Stimulated activated CD4-positive, alpha-beta T cell treated with anti-CD3 and anti-CD28 coated beads, TNF-alpha, amount 100 ng/mL, for 24 hours (primary cell): ENCODE measurements around the gene MIPOL1.
A peak's percentile ranks its signal among the peaks of the same experiment; 100 is the strongest.

Source experiments
- DNase-seq, 3 experiments: peaks; one replicate each; pipeline ENCODE4 v3.0.0-alpha.2; 2020; ENCODE audit warnings: low read depth in 3 of 3

Gene MIPOL1

DNA sequence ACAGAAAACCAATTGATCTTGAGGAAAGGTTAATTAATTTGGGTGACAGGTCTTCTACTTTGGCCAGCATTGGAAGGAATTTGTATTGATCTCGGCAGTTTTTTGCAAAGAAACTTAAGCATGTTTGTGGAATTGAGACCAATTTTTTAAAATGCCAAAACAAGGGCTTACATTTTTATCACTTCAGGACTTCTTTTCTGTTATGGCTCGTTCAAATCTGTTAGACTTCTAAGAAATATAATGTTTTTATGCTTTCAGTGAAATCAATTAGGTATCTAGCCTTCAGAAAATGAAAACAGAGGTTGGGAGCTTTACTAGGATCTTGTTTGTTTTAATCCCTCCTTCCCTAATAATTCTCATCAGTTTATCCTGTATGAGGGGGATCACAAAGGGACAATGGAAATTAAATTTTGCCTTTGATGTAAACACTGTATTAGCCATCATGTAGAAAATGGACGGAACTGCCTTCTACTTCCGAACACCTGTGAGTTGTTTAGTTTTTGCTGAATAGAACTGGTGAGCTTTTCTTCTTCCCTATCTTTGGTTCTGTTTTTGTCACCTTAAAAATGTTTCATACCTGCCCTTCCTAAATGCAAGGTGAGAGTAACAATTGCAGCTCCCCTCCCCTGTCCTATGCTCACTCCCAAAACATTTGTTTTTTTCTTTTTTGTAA is 389.5 kb downstream of the MIPOL1 start:
- DNase-seq = no peak

DNA sequence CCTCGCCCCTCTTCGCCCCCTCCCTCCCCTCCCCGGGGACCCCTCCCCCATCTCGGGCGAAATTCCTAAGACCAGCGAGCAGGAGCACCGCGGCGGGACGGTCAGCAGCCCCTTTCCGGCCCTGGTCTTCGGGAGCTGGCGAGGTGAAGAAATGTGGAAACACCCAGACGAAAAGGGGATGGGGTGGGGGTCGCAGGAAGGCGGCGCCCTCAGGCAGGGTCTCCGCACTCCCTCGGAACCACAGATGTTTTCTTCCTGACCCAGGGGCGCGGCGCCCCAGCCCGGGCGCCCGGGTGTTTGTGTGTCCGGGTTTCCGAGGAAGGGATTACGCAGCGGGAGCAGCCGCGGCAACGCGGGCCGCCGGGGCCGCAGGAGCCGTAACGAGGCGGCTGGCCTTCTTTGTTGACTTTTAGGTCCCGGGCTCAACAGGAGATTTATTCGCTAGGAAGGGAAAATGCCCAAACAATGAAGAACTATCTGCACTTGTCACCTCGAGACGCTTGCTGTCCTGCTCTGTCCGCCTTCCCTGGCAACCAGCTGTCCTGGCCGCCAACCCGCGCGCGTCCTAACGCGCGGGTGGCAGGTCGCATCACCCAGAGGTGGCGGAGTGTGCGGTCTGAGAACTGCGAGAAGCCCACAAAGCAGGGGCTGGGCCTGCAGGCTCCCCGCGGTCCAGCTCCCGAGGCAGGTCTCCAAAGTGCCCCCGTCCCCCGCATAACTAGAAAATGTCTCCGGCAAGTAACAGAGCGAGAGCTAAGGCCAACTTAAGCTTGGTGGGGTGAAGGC is 390.3 kb downstream of the MIPOL1 start:
- no peak for DNase-seq

DNA sequence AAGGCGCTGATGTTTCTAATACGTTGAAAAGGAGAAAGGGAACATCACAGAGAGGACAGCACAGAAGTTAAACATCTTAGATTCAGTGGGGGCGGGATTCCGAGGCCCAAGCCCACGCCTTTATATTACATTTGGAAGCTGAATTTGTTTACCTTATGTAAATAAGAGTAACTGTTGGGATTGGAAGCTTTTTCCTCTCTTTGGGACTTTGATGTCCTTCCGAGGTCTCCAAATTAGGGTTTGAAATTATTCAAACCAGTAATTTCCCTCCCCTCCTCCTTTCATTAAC is 390.9 kb downstream of the MIPOL1 start:
- no peak for DNase-seq

DNA sequence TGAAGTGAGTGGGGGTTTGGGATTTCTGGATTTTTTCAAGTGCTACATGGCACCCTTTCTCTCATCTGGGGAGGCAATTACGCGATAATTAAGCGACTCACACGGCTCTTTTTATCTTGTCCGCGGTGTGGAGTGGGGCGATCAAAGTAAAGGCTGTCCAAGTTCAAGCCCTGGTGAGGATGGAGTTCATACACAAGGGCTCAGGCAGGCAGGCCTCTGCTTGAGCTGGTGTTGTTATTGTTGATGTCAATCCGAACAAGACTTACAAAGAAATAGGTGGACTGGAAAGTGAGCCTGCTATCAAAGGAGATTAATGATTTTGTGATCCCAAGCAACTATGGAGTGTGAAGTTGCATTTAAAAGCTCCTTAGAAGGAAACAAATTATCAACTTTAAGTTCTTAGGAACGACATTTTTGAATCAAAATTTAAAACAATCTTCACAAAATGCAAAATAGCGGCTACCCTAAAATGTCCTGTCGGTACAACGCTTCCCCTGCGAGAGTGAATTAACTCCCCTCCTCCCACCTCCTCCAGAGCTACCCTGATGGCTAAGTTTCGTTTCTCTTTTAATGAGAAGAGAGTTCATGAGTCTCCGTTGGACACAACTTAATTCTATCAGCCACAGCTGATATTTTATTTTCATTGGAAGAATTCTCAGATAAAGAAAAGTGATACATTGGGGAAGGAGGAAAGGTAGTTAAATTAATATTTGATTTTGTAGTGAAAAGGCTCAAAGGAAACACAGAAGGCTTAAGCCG is 391.4 kb downstream of the MIPOL1 start:
- no peak for DNase-seq

DNA sequence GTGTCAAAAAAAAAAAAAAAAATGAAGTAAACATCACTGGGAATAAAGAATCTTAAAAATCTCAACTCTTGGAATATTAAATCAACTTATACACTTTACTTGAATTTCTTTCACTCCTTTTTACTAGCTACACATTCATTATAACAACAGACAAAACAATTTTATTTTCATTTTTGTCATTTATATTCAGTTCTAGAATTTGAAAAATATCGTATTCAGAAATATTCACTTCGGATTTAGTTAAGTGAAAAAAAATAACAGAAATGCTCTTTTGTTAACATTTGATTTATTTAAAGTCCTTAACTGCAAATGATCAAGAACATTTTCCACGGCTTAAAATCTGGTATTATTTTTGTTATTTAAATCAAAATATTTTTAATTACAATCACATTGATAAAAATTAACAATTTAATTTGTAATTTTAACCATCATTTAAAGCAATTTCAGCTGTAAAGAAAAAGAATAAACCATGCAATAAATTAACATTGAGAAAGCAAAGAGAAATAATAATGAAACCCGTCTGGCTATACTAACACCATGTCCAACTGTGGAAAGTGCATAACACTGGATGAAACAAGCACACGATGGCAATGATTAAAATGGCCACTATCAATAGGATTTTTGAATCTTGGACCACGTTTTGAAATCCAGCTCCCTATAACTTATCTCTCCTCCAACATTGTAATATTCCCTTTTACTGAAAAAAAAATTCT is 392.1 kb downstream of the MIPOL1 start:
- no peak for DNase-seq

DNA sequence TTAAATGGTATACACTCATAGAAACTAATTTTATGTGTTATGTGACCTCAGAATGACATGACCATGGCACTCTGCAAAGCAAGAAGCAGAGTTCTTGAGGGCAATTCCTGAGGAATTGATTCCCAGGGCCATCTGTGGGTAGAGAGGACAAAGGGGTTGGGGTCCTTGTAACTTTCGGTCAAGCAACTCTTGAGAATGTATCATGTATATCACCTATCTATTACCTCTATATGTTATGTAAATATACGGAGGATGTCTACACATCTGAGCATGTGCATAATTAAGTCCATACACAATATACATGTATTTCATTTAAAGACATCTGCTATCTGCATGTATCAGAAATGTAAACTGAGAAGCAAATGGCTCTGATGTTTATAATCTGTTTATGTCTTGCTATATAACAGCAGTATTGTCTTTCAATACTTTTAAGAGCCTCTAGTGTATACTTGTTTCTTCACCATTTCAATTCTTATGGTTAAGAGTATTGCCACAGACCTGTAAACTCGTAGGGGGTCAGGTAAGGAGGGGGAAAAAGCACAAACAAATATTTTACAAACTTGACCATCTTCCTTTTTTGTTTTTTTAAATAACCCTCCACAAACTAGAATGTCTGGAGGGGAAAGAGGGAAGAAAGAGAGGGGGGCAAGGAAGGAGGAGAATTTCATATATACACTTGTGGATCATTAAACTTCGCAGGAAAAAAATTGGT is 392.8 kb downstream of the MIPOL1 start:
- no peak for DNase-seq

DNA sequence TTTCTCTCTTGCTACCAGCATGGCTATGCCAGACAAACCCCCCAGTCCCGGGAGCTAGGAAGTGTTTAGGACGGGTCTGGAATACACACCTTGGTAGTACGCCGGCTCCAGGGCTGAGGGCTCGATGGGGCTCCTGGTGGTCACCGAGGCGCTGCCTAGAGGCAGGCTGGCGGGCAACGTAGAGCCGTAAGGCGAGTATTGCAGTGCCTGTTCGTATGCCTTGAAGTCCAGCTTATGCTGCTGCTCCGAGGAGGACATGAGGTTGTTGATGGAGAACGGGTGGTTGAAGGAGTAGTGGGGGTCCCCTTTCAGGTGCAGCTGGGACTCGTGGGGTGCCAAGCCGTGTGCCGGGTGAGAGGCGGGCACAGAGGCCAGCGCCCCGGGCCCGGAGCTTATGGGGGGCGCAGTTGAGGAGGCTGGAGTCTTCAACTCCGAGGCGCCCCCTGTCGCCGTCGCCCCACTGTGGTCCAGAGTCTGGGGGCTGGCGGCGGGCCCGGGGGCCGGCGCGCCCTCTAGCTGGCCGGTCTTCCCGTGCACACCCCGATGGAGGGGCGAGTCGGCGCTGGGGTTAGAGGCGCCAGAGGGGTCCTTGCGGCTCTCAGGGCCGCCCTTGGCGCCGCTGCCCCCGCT is 393.7 kb downstream of the MIPOL1 start:
- no peak for DNase-seq

DNA sequence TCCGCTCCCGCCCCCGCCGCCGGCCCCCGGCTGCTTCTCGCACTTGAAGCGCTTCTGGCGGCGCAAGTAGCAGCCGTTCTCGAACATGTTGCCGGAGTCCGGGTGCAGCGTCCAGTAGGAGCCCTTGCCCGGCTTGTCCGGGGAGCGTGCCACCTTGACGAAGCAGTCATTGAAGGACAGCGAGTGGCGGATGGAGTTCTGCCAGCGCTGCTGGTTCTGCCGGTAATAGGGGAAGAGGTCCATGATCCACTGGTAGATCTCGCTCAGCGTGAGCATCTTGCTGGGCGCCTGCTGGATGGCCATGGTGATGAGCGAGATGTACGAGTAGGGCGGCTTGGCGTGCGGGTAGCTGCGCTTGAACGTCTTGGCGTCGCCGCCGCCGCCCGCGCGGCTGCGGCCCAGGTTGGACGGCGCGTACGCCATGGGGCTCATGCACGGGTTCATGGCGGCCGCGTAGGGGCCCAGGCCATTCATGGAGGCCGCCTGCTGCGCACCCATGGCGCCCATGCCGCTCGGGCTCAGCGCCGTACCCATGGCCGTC is 394.3 kb downstream of the MIPOL1 start:
- DNase-seq = no peak

DNA sequence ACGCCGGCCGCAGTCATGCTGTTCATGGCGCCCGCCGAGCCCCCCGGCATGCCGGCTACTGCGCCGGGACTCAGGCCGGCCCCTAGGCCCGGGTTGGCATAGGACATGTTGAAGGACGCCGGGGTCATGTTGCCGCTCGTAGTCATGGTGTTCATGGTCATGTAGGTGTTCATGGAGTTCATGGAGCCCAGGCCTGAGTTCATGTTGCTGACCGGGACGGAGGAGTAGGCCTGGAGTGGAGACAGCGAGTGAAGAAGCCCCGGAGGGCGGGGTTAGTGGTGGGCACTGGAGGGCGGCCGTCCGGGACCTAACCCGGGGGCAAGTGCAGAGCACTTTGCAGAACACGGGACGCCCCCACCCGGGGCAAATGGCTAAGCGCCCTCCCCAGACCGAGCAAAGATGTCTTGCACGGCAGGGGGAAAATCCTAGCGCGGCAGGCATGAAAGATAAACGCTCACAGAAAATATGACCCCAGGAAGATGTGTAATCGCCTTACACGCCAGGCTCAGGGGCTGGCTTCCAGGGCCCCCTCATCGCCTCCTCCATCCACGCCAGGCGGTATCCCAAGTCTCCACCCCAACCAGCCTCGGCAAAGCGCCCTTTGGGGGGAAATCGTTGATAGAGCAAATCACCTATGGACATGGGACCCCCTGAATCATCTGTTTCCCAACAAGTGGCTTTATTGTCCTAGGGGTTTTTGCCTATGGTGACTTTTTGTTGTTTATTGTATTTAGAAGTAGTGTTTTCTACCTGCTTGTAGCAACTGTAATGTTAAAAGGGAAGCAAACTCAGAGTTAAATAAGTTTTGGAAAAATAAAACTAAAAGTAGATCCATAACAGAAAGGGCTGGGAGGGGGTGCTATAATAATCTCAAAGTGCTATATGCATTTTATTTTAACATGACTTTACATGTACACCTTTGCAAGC is 395.0 kb downstream of the MIPOL1 start:
- no peak for DNase-seq

DNA sequence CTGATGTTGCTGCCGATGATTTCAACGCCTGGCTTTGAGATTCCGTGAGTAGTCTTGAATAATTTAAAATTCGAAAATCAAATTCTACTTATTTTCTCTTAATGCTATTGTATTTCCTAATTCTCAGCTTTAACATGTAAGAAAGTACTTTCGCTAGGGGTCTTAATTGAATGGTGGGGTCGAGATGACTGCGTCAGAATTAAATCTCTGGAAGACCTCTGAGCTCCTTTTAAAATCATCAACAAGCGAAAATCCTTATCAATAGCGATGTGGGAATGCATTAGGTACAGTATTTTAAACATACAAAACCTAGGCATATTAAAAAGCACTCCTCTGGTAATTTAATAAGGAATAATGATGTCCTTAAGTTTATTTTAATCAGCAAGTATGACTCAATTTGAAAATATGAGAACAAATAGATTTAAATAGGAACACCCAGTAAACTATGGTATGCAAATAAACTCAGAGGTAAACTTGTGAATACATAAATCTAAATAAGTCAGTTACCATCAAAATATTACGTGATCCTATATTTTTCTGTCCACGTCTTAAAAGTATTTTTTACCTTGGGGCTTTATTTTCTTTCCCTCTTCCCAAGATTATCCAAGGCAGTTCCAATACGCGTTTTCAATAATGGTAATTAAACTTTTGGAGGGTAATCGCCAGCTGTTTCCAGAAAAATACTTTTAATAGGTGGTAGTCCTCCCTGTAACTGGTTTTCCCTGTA is 395.9 kb downstream of the MIPOL1 start:
- no peak for DNase-seq

DNA sequence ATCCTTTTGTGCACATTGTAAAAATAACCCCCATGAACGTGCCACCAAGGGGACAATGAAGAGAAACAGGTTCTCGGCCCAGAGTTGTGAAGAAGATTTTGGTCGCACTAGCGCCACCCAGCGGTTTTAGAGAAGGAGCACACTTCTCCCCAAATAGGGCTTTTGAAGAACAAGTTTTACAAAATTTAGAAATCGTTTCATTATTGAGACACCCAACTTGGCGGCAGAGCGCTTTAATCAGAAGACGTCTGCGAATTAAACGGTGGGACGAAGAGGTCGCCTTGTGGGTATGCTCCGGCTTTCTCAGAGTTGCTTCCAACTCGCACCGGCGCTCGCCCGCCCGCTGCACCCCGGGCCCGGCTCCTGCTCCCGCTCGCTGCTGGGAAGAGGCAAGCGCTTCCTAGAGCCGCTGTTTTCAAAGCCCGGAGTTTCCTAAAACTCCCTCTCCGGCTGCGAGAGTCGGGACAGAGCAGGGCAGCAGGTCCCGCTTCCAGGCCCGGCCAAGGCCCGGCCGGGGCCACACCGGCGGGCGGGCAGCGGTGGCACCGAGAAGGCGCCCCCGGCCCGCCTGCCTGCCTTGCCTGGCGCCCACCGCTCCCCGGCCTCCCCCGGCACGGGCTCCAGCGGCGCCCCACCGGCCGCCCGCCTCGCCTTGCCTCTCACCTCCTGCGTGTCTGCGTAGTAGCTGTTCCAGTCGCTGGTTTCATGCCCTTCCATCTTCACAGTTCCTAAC is 396.7 kb downstream of the MIPOL1 start:
- DNase-seq = no peak

DNA sequence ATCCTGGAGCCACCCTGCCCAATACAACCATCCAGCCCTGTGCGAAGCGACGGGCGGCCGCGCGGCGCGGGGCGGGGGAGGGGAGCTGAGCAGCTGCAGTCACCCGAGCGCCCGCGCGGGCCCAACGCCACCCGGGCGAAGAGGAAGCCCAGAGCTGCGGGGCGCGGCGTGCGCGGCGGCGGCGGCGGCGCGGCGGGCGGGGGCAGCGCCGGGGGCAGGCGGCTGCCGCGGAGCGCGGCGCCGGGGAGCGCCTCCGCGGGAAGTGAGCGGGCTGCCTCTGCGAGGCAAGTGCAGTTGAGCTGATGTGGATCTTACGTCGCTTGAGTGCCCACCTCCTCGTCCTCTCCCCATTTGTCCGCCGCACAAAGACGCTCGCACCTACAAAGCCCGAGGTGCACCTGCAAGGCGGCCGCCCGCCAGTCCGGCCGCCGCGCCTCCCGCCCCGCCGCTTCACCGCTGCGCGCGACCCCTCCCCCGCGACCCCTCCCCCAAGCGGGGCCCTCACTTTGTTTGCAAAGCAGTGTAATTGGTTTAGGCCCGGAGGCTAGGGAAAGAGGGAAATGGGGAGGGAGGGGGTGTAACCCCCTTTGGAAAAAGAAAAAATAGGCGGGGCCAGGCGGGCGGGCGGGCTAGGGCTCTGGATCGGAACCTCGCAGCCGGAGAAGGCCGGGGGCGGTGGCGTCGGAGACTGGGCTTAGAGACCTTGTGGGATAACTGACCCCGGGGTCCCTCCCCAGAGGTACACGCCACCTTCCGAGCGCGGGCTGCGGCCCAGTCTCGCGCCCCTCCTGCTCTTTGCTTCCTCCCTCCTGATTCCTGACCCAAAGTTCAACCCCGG is 397.5 kb downstream of the MIPOL1 start, which contains the start of the genes FOXA1 and TTC6:
TSS of gene FOXA1 (minus strand) at position 279 of the 838 bp plus-strand sequence. CDS start at position 2, 277 bp downstream.
TSS of gene TTC6 (plus strand) at position 659 of the 838 bp plus-strand sequence. CDS start 26,436 bp downstream, outside the sequence.
- no peak for DNase-seq

DNA sequence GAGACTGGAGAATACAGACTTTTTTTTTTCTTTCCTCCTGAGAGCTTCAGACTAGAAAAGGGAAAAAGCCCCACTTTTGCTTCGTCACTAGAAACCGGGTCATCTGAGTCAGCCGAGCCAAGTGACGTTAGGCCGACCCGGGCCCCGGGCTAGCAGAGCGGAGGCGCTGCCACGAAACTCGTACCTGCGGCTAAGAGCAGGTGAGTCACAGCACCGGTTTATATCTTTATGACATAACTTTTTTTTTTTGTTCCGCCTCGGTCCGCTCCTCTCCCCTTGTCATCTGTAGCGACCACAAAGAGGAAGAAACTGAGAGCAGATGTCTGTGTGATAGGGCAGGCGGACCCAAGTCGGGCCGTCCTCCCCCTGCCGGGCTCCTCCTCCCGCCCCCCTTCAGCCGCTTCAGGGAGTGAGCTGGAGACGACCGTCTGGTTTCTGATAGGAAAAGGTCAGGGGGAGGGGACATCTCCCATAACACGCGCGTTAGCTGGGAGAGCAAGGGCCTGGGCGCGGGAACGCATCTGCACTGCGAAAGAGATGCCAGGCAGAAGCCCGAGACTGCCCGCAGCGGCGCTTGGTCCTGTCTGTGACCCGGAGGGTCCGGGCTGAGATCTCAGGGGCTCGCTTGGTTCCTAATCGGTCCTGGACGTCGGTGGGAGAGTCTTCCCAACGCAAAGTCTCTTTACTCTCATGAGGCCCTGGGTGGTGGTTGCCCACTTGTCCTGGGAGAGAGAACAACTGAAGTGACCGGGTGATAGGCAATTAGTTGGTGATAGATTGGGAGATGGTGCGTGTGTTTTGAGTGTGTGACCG is 398.3 kb downstream of the MIPOL1 start:
- DNase-seq = peak; percentile 53 to 77 (median 58)

DNA sequence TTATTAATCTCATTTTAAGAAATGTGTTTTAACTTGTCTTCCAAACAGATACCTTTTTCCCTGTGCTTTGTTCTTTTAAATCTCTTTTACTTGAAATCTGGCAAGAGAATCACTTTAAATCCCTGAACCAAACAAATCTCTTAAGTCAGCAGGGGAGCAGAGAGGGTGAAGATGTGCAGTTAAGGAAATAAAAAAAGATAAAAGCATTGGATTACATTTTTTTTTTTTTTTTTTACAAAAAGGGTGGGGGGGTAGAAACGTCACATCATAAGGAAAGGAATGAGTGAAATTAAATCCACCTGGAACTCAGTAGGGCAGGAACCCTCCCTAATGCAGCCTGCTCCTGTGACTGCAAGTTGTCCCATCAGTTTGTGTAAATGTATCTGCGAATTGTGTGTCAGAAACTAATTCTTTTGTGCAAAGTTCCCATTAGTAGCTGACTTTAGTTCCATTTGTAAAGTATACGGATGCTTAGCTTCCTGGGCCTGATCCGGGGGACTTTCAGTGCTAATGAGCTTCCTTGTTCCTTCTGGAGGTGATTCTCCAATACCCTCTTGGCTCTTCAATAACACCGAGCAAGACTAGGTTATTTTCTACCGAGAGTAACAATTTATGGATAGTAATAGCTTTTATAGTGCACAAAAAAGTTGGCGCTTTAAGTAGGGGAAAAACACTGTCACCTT is 399.2 kb downstream of the MIPOL1 start:
- DNase-seq = no peak

DNA sequence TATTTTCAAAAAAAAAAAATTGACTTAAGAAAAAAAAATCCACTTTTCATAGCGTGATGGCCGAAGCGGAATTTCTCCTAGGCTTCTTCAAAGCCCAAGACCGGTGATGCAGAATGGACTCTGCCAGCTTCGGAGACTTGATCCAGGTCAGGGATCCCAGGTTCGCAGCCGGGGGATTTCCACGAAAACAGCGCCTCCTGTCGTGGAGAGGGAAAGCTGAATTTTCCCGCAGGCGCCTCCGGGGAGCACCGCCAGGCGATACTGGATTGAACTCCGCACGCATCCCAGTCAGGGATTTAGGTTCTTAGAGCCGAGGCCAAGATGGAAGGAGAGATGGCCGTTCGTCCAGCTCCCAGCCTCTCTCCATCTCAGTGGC is 399.8 kb downstream of the MIPOL1 start:
- DNase-seq = no peak
